HG02678 (cell line): Measurements from ENCODE around the gene SYNGR2.
"Not testable (repeated sequence)": the region's sequence is repeated elsewhere in the genome, so short reads cannot be mapped to it uniquely, and the experiment has no call there.

Experiments
- ATAC-seq: cut with Tn5 transposase; IDR thresholded peaks from one replicate; pipeline ENCODE4 v1.9.1; 2021; ENCODE audit warnings: mild to moderate bottlenecking, moderate library complexity; ENCODE audit not compliant: unreplicated experiment

The SYNGR2 gene

DNA sequence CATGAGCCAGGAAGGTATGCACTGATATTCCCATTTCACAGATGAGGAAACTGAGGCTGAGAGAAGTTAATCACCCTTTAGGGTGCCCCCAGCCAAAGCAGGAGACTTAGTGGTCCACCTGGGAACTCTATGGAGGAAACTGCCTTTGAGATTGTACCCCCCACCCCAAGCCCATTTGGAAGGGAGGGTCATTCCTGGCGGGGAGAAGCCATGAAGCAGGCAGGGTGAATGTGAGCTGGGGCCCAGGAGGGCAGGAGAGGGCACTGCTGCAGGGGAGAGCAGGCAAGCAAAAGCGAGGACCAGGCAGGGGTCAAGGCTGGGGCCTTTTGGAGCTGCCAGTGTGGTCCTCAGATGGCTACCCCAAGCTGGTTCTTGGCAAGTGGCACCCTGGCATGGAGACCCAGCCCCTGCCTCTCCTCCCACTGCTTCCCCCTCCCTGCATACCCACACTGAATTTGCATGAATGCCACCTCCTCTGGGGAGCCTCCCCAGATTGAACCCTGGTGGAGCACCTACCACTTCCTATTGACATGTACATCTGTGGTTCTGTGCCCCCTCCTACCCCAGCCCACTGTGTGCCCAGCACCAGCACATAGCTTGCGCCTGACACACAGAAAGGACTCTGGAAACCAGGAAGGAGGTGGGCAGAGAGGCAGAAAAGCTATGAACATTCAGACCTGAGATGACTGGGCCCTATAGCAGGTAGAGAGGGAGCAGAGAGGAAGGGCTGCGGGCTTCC is 38.9 kb upstream of the SYNGR2 start:
- ATAC-seq: no peak

- ATAC-seq: no peak
Observed at GRCh38 chr17:78130090-78130436, 38.3 kb upstream of the SYNGR2 start.

DNA sequence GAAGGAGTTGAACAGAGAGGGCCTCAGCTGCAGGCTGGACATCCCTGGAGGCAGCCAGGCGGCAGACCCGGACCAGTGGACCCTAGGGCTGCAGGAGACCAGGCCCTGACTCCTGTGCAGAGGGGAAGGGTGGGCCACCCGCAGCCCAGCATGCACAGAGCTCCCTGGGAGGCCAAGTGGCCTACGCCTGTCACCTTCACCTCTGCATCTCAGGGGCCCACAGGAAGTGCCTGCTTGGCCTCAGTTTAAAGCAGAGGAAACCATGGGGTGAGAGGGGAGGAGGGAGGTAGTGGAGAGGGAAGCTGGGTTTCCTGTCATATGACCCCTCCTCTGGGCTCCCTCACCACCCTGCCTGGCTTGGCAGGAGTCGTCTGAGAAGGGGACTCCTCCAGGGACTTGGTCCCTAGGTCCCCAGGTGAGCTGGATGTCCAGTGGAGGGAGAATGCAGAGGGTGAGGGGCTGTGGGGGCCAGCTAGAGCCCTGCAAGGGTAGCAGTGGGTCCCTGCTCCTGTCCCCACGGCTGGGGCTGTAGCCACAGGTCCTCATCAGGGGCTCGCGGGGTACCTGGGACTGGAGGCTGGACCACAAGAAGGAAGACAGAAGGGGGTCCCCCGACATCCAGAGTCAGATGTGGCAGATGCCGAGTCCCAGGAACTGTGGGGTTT is 37.8 kb upstream of the SYNGR2 start, which contains the start of gene TMC8:
TSS of gene TMC8 (plus strand) at position 335 of the 665 bp plus-strand sequence. CDS start 818 bp downstream, outside the sequence.
- ATAC-seq: peak; percentile 22

GRCh38 chr17:78131172-78132083 is 37.0 kb upstream of the SYNGR2 start:
- ATAC-seq: no peak

DNA sequence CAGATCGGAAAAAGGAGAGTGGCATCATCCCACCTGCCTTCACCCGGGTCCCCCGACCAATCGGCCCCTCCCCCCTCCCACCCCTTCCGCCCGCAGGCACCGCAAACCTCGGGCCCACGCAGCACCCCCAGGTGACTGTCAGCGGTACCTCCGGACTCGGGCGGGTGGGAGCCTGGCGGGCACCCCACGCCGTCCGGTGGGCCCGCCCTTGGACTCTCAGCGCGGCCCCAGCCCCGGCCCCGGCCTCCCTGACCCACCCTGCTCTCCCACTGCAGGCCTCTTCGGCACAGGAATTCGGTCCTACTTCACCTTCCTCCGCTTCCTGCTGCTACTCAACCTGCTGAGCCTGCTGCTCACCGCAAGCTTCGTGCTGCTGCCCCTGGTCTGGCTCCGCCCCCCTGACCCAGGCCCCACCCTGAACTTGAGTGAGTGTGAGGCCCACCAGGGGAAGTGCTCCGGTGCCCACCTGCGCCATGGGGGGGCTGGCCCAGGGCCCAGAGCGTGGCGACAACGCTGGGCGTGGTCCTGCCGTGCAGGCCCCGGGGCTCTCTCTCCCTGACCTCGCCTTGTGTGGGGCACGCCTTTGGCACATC is 36.2 kb upstream of the SYNGR2 start:
- no peak for ATAC-seq

DNA sequence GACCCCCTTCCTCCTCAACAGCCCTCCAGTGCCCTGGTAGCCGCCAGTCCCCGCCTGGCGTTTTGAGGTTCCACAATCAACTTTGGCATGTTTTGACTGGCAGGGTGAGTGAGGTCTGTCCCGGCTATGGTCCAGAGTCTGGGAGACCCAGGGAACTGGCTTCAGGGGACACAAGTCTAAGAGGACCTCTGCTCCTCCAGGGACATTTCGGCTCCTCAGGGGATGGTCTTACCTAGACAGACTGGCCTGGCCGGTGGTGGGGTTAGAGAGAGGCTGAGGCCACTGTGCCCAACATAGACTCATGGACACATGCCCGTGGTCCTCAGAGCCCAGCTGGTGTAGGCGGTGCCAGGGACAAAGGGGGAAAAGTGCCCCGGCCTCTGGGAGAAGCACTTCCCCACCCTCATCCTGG is 35.6 kb upstream of the SYNGR2 start:
- no peak for ATAC-seq

DNA sequence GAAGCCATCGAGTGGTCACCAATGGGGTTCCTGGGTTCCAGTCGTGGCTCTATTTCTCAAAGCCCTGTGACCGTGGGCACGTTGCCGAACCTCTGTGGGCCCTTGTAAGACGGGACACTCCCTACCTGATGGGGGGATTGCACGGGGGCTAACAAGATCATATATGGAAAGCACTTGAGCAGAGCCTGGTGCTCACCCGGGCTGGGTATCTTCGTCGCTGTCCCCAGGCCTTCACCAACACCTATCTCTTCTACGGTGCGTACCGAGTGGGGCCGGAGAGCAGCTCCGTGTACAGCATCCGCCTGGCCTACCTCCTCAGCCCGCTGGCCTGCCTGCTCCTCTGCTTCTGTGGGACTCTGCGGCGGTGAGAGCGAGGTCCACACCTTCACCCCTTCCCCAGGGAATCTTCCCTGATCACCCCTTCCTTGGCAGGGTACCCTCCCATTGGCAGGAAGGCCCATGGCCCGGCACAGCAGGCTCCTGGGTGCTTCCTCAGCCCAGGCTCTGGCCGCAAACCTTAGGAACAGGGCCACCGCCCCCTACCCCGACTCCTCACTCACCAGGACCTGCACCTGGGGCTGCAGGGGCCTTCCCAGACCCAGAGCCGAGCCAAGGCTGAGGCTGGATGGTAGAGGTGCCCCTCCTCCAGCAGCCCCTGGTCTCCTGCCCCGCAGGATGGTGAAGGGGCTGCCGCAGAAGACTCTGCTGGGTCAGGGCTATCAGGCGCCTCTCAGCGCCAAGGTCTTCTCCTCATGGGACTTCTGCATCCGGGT is 35.0 kb upstream of the SYNGR2 start:
- no peak for ATAC-seq

DNA sequence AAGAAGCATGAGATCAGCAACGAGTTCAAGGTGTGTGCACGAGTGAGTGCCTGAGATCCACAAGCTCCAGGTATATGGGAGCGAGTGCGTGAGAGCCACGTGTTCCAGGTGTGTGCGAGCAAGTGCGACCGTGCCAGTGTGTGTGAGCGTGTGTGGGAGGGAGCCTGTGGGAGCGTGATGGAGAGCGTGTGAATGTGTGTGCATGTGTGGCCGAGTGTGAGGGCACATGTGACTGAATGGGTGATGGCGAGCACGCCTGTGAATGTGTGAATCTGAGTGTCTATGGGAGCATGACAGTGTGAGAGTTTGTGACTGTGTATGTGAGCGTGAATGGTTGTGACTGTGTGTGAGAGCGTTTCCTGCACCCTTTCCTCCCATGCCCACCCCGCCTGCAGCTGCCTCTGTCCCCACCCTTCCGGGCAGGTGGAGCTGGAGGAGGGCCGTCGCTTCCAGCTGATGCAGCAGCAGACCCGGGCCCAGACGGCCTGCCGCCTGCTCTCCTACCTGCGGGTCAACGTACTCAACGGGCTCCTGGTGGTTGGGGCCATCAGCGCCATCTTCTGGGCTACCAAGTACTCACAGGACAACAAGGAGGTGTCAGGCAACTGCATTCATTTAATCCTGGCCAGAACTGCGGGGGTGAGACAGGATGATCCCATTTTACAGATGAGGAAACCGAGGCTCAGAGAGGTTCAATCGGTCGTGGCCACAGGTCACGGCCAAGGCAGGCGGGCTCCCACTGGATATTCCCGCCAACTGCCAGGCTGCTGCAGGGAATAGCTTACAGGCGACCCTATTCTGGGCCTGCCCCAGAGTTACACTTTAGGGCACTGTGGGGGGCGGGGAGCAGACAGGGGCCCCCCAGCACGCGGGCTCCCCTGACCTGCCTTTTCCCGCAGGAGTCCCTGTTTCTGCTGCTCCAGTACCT is 34.1 kb upstream of the SYNGR2 start:
- ATAC-seq: no peak

DNA sequence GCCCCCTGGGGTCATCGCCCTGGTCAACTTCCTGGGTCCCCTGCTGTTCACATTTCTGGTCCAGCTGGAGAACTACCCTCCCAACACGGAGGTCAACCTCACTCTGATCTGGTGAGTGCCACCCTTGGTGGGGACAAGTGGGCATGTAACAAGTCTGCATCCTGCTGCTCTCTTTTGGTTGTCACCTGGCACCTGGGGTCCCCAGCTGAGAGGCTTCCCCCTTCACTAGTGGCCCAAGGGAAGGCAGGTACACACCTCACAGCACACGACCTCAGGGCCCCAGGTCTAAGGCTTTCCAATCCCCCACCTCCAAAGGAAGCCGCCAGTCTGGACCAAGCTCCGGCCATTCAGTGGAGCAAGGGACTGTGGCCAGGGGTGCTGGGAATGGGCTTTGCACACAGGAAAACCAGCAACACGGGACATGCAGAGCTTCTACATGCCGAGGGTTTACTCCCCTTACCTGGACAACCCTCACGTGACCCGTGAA is 33.4 kb upstream of the SYNGR2 start:
- ATAC-seq: no peak

DNA sequence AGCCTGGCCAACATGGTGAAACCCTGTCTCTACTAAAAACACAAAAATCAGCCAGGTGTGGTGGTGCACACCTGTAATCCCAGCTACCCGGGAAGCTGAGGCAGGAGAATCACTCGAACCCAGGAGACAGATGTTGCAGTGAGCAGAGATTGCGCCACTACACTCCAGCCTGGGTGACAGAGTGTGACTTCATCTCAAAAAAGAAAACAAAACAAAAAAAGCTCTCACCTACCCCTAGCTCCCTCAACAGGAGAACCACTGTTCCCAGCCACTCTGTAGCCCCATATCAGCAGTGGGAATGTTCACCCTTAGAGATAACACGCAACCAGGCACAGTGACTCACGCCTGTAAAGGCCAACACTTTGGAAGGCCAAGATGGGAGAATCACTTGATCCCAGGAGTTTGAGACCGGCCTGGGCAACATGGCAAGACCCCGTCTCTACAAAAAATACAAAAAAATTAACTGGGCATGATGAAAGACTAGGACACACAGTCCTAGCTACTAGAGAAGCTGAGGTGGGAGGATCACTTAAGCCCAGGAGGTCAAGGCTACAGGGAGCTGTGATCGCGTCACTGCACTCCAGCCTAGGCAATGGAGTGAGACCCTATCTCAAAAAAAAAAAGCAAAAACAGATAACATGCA is 32.4 kb upstream of the SYNGR2 start:
- no peak for ATAC-seq

- ATAC-seq: no peak
Observed at GRCh38 chr17:78137392-78138203, 30.8 kb upstream of the SYNGR2 start.

- no peak for ATAC-seq
Observed at GRCh38 chr17:78138204-78139060, 29.9 kb upstream of the SYNGR2 start.

- not testable (repeated sequence) for ATAC-seq
Observed at GRCh38 chr17:78139861-78140168, 28.6 kb upstream of the SYNGR2 start.

DNA sequence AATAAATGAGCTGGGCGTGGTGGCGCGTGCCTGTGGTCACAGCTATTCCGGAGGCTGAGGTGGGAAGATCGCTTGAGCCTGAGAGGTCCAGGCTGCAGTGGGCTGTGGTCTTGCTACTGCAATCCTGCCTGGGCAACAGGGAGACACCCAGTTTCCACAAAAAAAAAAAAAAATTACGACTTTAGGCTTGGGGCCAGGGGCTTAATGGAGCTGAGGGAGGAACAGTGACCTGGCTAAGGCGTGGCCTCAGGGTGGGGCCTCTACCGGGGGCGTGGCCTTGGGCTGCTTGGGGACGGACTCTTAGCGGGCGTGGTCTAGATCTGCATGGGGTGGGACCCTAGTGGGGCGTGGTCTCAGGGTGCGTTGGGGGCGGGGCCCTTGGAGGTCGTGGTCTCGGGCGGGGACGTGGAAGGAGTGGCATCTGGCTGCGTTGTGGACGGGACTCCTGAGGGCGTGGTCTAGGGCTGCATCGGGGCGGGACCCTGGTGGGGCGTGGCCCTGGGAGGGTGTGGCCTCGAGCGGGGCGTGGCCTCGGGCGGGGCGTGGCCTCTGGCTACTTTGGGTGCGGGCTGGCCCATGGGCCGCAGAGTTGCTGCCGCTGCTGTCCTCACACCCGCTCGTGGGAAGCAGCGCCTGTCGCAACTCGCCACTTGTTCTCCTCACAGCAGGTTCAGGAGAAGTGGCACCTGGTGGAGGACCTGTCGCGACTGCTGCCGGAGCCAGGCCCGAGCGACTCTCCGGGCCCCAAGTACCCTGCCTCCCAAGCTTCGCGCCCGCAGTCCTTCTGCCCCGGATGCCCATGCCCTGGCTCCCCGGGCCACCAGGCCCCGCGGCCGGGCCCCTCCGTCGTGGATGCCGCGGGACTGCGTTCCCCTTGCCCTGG is 28.0 kb upstream of the SYNGR2 start:
- peak; percentile 74 for ATAC-seq

DNA sequence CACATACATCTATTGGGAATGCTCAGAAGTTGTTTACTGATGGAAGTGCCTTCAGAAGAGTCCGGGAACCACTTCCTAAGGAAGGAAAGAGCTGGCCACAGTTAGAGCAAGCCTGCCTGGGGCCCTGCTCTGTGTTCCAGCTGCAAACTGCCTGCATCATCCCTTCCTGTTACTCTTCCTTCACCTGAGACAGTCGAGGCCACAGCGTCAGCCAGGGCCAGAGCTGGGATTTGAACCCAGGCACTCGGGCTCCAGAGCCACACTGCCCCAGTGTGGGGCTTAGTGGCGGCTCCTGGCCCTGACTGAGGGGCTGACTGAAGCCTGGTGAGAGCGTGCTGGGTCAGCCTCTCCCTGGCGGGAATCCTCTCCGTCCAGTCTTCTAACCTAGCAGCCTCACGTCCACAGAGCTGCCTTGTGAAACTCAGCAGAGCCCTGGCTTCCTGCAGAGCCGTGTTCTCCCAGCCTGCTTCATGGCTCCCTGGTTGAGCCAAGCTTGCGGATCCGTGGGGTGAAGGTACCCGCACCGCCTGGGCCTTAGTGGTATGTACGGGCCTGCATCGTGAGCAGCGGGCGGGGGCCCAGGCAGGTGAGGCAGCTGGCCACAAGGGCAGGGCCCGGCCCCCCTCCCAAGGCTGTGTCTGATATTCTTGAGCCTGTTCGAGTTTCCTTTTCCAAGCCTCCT is 26.8 kb upstream of the SYNGR2 start:
- no peak for ATAC-seq
